Body of pancreas (tissue), 4 donors: ENCODE data around the gene ADCY5.

Experiments used
- CTCF ChIP-seq, 7 experiments: fragments of 450-650 bp in 4 of 7; fragments of 200-600 bp in 3 of 7; sonication (generic) in 3 of 7; IDR thresholded peaks; one replicate each; pipeline ENCODE4 v1.5.1; 2016 to 2019; ENCODE audit warnings: antibody characterized with exemption in 7 of 7
- POLR2A ChIP-seq, 3 donors: fragments of 450-650 bp; IDR thresholded peaks; one replicate each; pipeline ENCODE4 v1.6.1; 2016; ENCODE audit warnings: antibody characterized with exemption in 3 of 3, mild to moderate bottlenecking in 2 of 3

GRCh38 chr3:123449997-123450604, 1.2 kb upstream of the ADCY5 start:
- TF ChIP-seq CTCF (IDR thresholded peaks at IDR 0.05) (no peak), POLR2A (IDR thresholded peaks at IDR 0.05) (no peak)
